Kidney (tissue), 14 donors: ENCODE results near the gene ARHGEF28. TPM values are rescaled to one million over a fixed set of nuclear protein-coding genes. Genes with fewer than 3 reads are reported as not detected.
A peak's percentile ranks its signal among the peaks of the same experiment; 100 is the strongest.

Source experiments
- DNase-seq, 5 donors: peaks; one replicate each; pipeline ENCODE4 v3.0.0-alpha.2; 2013 to 2020
- FAIRE-seq: peaks from 2 replicates; lab custom pipeline; 2012; peaks lifted over from hg19 to GRCh38; lab: Jason Lieb, UNC
- H3K27ac ChIP-seq, 2 donors: one replicate each; pipeline ENCODE4 v1.7.0; 2013; ENCODE audit warnings: low read depth in 2 of 2, low read length in 2 of 2, inconsistent platforms in 1 of 2
- H3K27me3 ChIP-seq: one replicate; pipeline ENCODE4 v1.7.1; 2013; ENCODE audit warnings: low read length, inconsistent platforms; ENCODE audit not compliant: control insufficient read depth, insufficient read depth
- H3K36me3 ChIP-seq, 3 donors: one replicate each; pipeline versions ENCODE4 v1.7.0 to v1.7.1; 2013; ENCODE audit warnings: low read length in 3 of 3, control low read depth in 1 of 3, inconsistent platforms in 1 of 3; ENCODE audit not compliant: insufficient read depth in 3 of 3, control insufficient read depth in 2 of 3
- H3K4me1 ChIP-seq, 3 donors: one replicate each; pipeline versions ENCODE4 v1.7.0 to v1.7.1; 2013; ENCODE audit warnings: low read length in 3 of 3, inconsistent platforms in 1 of 3, low read depth in 1 of 3; ENCODE audit not compliant: control insufficient read depth in 2 of 3, insufficient read depth in 2 of 3
- H3K4me3 ChIP-seq, 3 donors: one replicate each; pipeline versions ENCODE4 v1.7.0 to v1.8.1; 2013; ENCODE audit warnings: low read length in 3 of 3, control low read depth in 1 of 3, inconsistent platforms in 1 of 3
- H3K9ac ChIP-seq, 3 donors: one replicate each; pipeline versions ENCODE4 v1.7.0 to v1.7.1; 2013; ENCODE audit warnings: low read length in 3 of 3, control low read depth in 1 of 3, inconsistent platforms in 1 of 3
- H3K9me3 ChIP-seq, 3 donors: one replicate each; pipeline versions ENCODE4 v1.7.0 to v1.7.1; 2013; ENCODE audit warnings: low read length in 3 of 3, control low read depth in 1 of 3, inconsistent platforms in 1 of 3; ENCODE audit not compliant: control insufficient read depth in 2 of 3, insufficient read depth in 1 of 3
- CTCF ChIP-seq: IDR thresholded peaks from 3 replicates; pipeline ENCODE4 v1.5.1; 2012; ENCODE audit warnings: mild to moderate bottlenecking, moderate library complexity, borderline replicate concordance; ENCODE audit not compliant: insufficient read depth; ENCODE audit errors: extremely low read depth
- intact Hi-C: fragments of 100-400 bp; cut with DNase I; formaldehyde crosslinking; loops from one replicate; pipeline ENCODE4 v1.11.1; 2022
- polyA plus RNA-seq: library from polyadenylated mRNA; stranded (reverse); fragments of 350-450 nt; fragmentation: Illumina TruSeq; extraction: RNeasy Lipid Tissue Mini Kit (QIAGEN cat#74804); gene quantifications from one replicate; pipeline ENCODE4 v1.2.3, GENCODE V29; 2014; ENCODE audit warnings: low read depth, low replicate concordance; ENCODE audit not compliant: insufficient read depth
- total RNA-seq: library from RNA; stranded (reverse); fragmentation: NEBNext Ultra II Directional; extraction: Animal tissue kit (Norgen Biotek cat#: 25700); gene quantifications from one replicate; pipeline ENCODE4 v1.2.1, GENCODE V29; 2021
- donor health status: control.
- donor health status: control.
- donor health status: control.
- donor health status: control.
- donor health status: control.
- donor health status: DM: yes; HTN: yes; CAD: no.
- donor health status: Normal renal cell carcinoma (clear cell type).

Gene ARHGEF28
- total and polyA plus RNA-seq, 2 donors from 2014 or later, result 21.9 to 66.3 TPM

- intact Hi-C loops, result no loop called here
- peaks cover 0 to 6% (median 0%) of the 10 kb centered on the region in 3 donors for H3K4me1 ChIP-seq
- H3K27ac ChIP-seq, result no peak overlapping the region
Observed at GRCh38 chr5:73678322-73678740, 52.3 kb downstream of the ARHGEF28 start.

GRCh38 chr5:73678807-73679206 is 52.8 kb downstream of the ARHGEF28 start:
- Histone ChIP-seq H3K4me3 (no peak overlapping the region), H3K36me3 (no peaks in the 10 kb centered on the region), H3K27me3 (no peaks in the 10 kb centered on the region), H3K4me1 (peaks cover 0 to 4% (median 0%) of the 10 kb centered on the region in 3 donors), H3K27ac (peak overlapping the region in 1 of 2 donors; percentile 32), H3K9me3 (no peaks in the 10 kb centered on the region), H3K9ac (no peak overlapping the region)
- FAIRE-seq, result no peak
- no peak for TF ChIP-seq CTCF
- intact Hi-C loops, result no loop called here
- no peak for DNase-seq

More at GRCh38 chr5:73678322-73678740, 52.3 kb downstream of the ARHGEF28 start:
- Histone ChIP-seq H3K9me3 (no peaks in the 10 kb centered on the region), H3K27me3 (no peaks in the 10 kb centered on the region), H3K36me3 (no peaks in the 10 kb centered on the region), H3K9ac (no peak overlapping the region), H3K4me3 (no peak overlapping the region)
- no peak for TF ChIP-seq CTCF
- FAIRE-seq (no peak), DNase-seq (peak in 3 of 5 donors; percentile 16 to 57 (median 27))

- no peak for DNase-seq
- H3K36me3 ChIP-seq, result no peaks in the 10 kb centered on the region
- FAIRE-seq, result no peak
- no peak overlapping the region for H3K27ac ChIP-seq
- H3K9me3 ChIP-seq, result no peaks in the 10 kb centered on the region
- TF ChIP-seq CTCF, result no peak
- peaks cover 0 to 4% (median 0%) of the 10 kb centered on the region in 3 donors for H3K4me1 ChIP-seq
- H3K9ac ChIP-seq, result no peak overlapping the region
- no peaks in the 10 kb centered on the region for H3K27me3 ChIP-seq
- no peak overlapping the region for H3K4me3 ChIP-seq
- intact Hi-C loops, result no loop called here
Observed at GRCh38 chr5:73682176-73682575, 56.2 kb downstream of the ARHGEF28 start.

- Histone ChIP-seq H3K4me3 (no peak overlapping the region), H3K9ac (no peak overlapping the region), H3K9me3 (no peaks in the 10 kb centered on the region), H3K4me1 (no peaks in the 10 kb centered on the region), H3K27ac (no peak overlapping the region), H3K27me3 (no peaks in the 10 kb centered on the region), H3K36me3 (no peaks in the 10 kb centered on the region)
- DNase-seq (no peak), FAIRE-seq (no peak)
- TF ChIP-seq CTCF, result no peak
- intact Hi-C loops, result no loop called here
Observed at GRCh38 chr5:73684691-73685090, 58.7 kb downstream of the ARHGEF28 start.
